GM12892 (cell line): ENCODE measurements around the gene IL18RAP.

Experiments
- POLR2A ChIP-seq: IDR thresholded peaks from 2 replicates; pipeline ENCODE4 v1.6.1; 2011; ENCODE audit warnings: low read depth, low read length, control low read depth
- POLR2AphosphoS5 ChIP-seq: IDR thresholded peaks from 2 replicates; pipeline ENCODE4 v1.6.1; 2011; ENCODE audit warnings: low read depth, low read length, control low read depth
- TAF1 ChIP-seq: IDR thresholded peaks from 2 replicates; pipeline ENCODE4 v1.6.1; 2011; ENCODE audit warnings: low read depth, mild to moderate bottlenecking, control low read depth, low read length, borderline replicate concordance

DNA sequence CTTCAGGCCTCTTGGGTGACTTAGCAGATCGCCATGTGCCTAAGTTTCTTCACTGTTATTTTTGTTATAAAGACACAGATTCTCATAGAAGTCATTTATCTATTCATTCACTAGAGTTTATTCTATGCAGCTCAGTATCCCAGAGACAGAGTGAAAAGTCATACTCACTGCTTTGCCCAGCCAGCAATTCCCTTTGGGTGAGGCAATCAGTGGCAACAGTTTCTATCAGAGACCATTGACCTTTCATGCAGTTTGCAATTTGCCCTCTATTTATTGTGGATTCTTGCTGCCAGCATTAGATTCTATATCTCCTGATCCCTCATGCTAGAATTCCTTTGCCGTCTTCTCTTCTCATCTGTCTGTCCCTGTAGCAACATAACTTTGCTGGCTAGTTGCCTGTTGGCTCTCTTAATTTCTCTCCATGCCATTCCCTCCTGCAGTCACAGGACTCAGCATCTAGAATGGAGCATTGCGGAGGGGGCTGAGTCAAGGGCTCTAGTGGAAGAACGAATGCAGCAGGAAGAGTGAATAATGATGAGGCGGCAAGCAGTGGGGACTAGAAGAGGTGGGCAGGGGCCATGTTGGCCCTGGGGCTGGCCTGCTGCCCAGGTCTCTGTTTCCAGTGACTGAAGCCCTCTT, 62.3 kb downstream of the IL18RAP start:
- TF ChIP-seq TAF1 (no peak), POLR2AphosphoS5 (no peak), POLR2A (no peak)
